Uterus (tissue), 4 donors: Measurements from ENCODE around the gene NYNRIN. TPM values are rescaled to one million over a fixed set of nuclear protein-coding genes. Genes with fewer than 3 reads are reported as not detected.

Source experiments
- DNase-seq, 2 donors: peaks; one replicate each; pipeline ENCODE4 v3.0.0-alpha.2; 2019 to 2020
- H3K27ac ChIP-seq, 2 donors: fragments of 200-600 bp; sonication (generic); 1 replicate in 1 of 2; 2 replicates in 1 of 2; pipeline ENCODE4 v1.5.1; 2016 to 2018
- H3K27me3 ChIP-seq, 2 donors: fragments of 200-600 bp; sonication (generic); one replicate each; pipeline ENCODE4 v1.5.1; 2018 to 2019; ENCODE audit warnings: control low read depth in 1 of 2
- H3K36me3 ChIP-seq, 2 donors: fragments of 200-600 bp; sonication (generic); one replicate each; pipeline ENCODE4 v1.5.1; 2019; ENCODE audit warnings: control low read depth in 1 of 2
- H3K4me1 ChIP-seq, 2 donors: fragments of 200-600 bp; sonication (generic); one replicate each; pipeline ENCODE4 v1.5.1; 2018 to 2019; ENCODE audit warnings: control low read depth in 1 of 2
- H3K4me3 ChIP-seq, 2 donors: fragments of 200-600 bp; sonication (generic); 1 replicate in 1 of 2; 2 replicates in 1 of 2; pipeline ENCODE4 v1.5.1; 2018 to 2019; ENCODE audit warnings: mild to moderate bottlenecking in 1 of 2
- H3K9me3 ChIP-seq, 2 donors: fragments of 200-600 bp; sonication (generic); one replicate each; pipeline ENCODE4 v1.5.1; 2019; ENCODE audit warnings: control low read depth in 1 of 2
- POLR2A ChIP-seq, 2 donors: fragments of 450-650 bp; IDR thresholded peaks; one replicate each; pipeline ENCODE4 v1.6.1; 2016; ENCODE audit warnings: antibody characterized with exemption in 2 of 2, mild to moderate bottlenecking in 1 of 2, moderate library complexity in 1 of 2
- intact Hi-C: fragments of 100-400 bp; cut with DNase I; formaldehyde crosslinking; loops from one replicate; pipeline ENCODE4 v1.15.1; 2023; ENCODE audit warnings: low total_unique reads
- total RNA-seq, 4 donors: library from RNA; depleted of rRNA in 3 of 4; stranded (reverse); fragments of >200 nt in 3 of 4; gene quantifications; one replicate each; pipeline versions ENCODE4 v1.1.0 to v1.2.4, GENCODE V29; 2014 to 2023
- TF ChIP-seq, protein P1 (sequence below), 4 experiments: fragments of 200-600 bp in 2 of 4; fragments of 450-650 bp in 2 of 4; sonication (generic) in 2 of 4; IDR thresholded peaks; one replicate each; pipeline ENCODE4 v1.5.1; 2016 to 2019; ENCODE audit warnings: antibody characterized with exemption in 4 of 4, mild to moderate bottlenecking in 2 of 4, moderate library complexity in 1 of 4
- donor health status: DM: yes; HTN: yes; CAD: no.

Gene NYNRIN
- total RNA-seq, 4 donors from 2014 or later: 4.9 to 51.1 (median 27.3) TPM

- H3K4me1 ChIP-seq: peaks cover 0 to 11% of the 10 kb centered on the region in 2 donors
- no peaks in the 10 kb centered on the region for H3K27me3 ChIP-seq
- no peaks in the 10 kb centered on the region for H3K9me3 ChIP-seq
- no peak for DNase-seq
- H3K4me3 ChIP-seq: no peak overlapping the region
- TF ChIP-seq POLR2A (IDR thresholded peaks at IDR 0.05): no peak
- TF ChIP-seq, protein P1, sequence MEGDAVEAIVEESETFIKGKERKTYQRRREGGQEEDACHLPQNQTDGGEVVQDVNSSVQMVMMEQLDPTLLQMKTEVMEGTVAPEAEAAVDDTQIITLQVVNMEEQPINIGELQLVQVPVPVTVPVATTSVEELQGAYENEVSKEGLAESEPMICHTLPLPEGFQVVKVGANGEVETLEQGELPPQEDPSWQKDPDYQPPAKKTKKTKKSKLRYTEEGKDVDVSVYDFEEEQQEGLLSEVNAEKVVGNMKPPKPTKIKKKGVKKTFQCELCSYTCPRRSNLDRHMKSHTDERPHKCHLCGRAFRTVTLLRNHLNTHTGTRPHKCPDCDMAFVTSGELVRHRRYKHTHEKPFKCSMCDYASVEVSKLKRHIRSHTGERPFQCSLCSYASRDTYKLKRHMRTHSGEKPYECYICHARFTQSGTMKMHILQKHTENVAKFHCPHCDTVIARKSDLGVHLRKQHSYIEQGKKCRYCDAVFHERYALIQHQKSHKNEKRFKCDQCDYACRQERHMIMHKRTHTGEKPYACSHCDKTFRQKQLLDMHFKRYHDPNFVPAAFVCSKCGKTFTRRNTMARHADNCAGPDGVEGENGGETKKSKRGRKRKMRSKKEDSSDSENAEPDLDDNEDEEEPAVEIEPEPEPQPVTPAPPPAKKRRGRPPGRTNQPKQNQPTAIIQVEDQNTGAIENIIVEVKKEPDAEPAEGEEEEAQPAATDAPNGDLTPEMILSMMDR (IDR thresholded peaks at IDR 0.05): no peak
- intact Hi-C loops: loop anchor here (5.0 to 10.0 kb wide), 3 partner anchors 67 to 200 kb away; partner anchors contain the start of genes ADCY4, GMPR2, NEDD8 and NFATC4
- no peak overlapping the region for H3K27ac ChIP-seq
- H3K36me3 ChIP-seq: no peaks in the 10 kb centered on the region
These were observed 35.9 kb downstream of the NYNRIN start for GRCh38 chr14:24434676-24435075.

DNA sequence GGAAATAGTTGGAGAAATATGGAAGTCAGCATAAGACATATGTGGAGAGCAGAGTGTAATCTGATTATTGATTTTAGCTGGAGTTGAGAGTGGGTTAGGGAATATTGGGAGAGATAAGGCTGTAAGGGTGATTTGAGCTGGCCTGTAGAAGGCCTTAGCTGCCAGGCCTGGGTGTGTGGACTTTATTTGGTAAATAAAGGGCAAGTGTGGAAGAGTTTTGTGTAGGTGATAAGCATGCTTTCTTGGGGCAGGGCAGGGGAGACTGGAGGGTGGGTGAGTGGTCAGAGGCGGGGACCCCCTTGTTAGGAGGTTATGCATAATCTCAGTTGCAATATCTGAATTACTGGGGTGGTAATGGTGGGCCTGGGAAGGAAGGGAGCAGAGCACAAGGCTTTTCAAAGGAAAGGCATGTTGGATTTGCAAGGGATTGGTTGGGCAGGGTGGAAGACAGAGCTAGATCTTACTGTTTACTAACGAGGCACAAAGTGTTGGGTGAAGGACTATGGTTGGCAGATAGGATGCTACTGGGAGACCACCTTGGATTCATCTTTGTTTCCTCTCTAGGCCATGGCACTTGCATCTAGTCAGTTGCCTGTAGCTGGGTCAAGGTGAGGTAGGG, 36.5 kb downstream of the NYNRIN start:
- Histone ChIP-seq H3K9me3 (no peaks in the 10 kb centered on the region), H3K4me1 (peaks cover 0 to 15% of the 10 kb centered on the region in 2 donors), H3K27me3 (no peaks in the 10 kb centered on the region), H3K27ac (peak overlapping the region in 1 of 2 donors; percentile 74), H3K4me3 (no peak overlapping the region), H3K36me3 (no peaks in the 10 kb centered on the region)
- intact Hi-C loops: loop anchor here (10.0 kb wide), 2 partner anchors 100 to 200 kb away; partner anchors contain the start of genes ADCY4, GMPR2, NEDD8 and RIPK3
- TF ChIP-seq POLR2A (IDR thresholded peaks at IDR 0.05): no peak
- TF ChIP-seq, protein P1 (IDR thresholded peaks at IDR 0.05): no peak
- DNase-seq: no peak

DNA sequence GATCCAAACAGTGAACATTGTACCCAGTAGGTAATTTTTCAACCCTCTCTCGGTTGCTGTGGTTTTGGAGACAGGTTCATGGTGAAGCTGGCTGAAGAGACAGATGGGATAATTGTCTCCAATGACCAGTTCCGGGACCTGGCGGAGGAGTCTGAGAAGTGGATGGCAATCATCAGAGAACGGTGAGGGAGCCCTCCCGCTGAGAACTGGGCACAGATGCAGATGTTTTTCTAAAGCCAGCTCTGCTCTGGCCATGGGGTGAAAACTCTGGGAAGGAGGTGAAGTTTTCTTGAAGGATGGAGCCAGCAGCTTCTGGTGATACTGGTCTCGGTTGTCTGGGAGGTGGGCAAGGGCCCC, 37.2 kb downstream of the NYNRIN start:
- intact Hi-C loops: loop anchor here (10.0 kb wide), 2 partner anchors 101 to 201 kb away; partner anchors contain the start of genes ADCY4, GMPR2, NEDD8 and RIPK3
- Histone ChIP-seq H3K36me3 (no peaks in the 10 kb centered on the region), H3K4me1 (peaks cover 0 to 17% of the 10 kb centered on the region in 2 donors), H3K27me3 (no peaks in the 10 kb centered on the region), H3K4me3 (no peak overlapping the region), H3K9me3 (no peaks in the 10 kb centered on the region), H3K27ac (peak overlapping the region; percentile 58 to 74)
- no peak for TF ChIP-seq POLR2A (IDR thresholded peaks at IDR 0.05)
- TF ChIP-seq, protein P1 (IDR thresholded peaks at IDR 0.05): no peak
- no peak for DNase-seq

GRCh38 chr14:24436355-24437019, 37.7 kb downstream of the NYNRIN start:
- intact Hi-C loops: loop anchor here (10.0 kb wide), 2 partner anchors 102 to 202 kb away; partner anchors contain the start of genes ADCY4, GMPR2, NEDD8 and RIPK3
- Histone ChIP-seq H3K9me3 (no peaks in the 10 kb centered on the region), H3K4me3 (no peak overlapping the region), H3K27me3 (no peaks in the 10 kb centered on the region), H3K36me3 (no peaks in the 10 kb centered on the region), H3K4me1 (peaks cover 2 to 16% of the 10 kb centered on the region in 2 donors), H3K27ac (peak overlapping the region; percentile 58 to 74)
- TF ChIP-seq, protein P1 (IDR thresholded peaks at IDR 0.05): peak; percentile 80 to 93 (median 84)
- TF ChIP-seq POLR2A (IDR thresholded peaks at IDR 0.05): no peak
- no peak for DNase-seq
